Osteoblast (primary cell): ENCODE measurements around the gene STAU1. TPM values are rescaled to one million over a fixed set of nuclear protein-coding genes. Genes with fewer than 3 reads are reported as not detected.

Source experiments
- DNase-seq: peaks from one replicate; pipeline ENCODE4 v3.0.0; 2011; ENCODE audit warnings: low spot score, mixed read lengths; ENCODE audit not compliant: insufficient read length; ENCODE audit errors: missing footprints
- H2AFZ ChIP-seq: 2 replicates; pipeline ENCODE4 v1.6.0; 2011; ENCODE audit warnings: mild to moderate bottlenecking, low read length
- H3K27ac ChIP-seq: 2 replicates; pipeline ENCODE4 v1.5.1; 2011; ENCODE audit warnings: mild to moderate bottlenecking, low read depth, low read length, moderate library complexity
- H3K27me3 ChIP-seq: 2 replicates; pipeline ENCODE4 v1.6.0; 2012; ENCODE audit warnings: mild to moderate bottlenecking, control low read depth, inconsistent platforms, low read length, moderate library complexity; ENCODE audit not compliant: insufficient read depth
- H3K36me3 ChIP-seq: 2 replicates; pipeline ENCODE4 v1.5.1; 2011; ENCODE audit warnings: mild to moderate bottlenecking, low read length, control low read depth, moderate library complexity; ENCODE audit not compliant: insufficient read depth
- H3K4me1 ChIP-seq: 2 replicates; pipeline ENCODE4 v1.5.1; 2011; ENCODE audit warnings: mild to moderate bottlenecking, low read length, control low read depth, moderate library complexity; ENCODE audit not compliant: insufficient read depth
- H3K4me2 ChIP-seq: 2 replicates; pipeline ENCODE4 v1.6.0; 2011; ENCODE audit warnings: mild to moderate bottlenecking, low read length; ENCODE audit not compliant: insufficient read depth
- H3K4me3 ChIP-seq: fragments of 200-600 bp; sonication (generic); 3 replicates; pipeline ENCODE4 v1.5.1; 2012; ENCODE audit warnings: mild to moderate bottlenecking, low read length, inconsistent platforms; ENCODE audit not compliant: insufficient read depth
- H3K79me2 ChIP-seq: 2 replicates; pipeline ENCODE4 v1.6.0; 2012; ENCODE audit warnings: mild to moderate bottlenecking, low read length, control low read depth, inconsistent platforms; ENCODE audit not compliant: insufficient read depth
- H3K9me3 ChIP-seq: 2 replicates; pipeline ENCODE4 v1.5.1; 2011; ENCODE audit warnings: low read depth, low read length, control low read depth
- H4K20me1 ChIP-seq: 2 replicates; pipeline ENCODE4 v1.6.0; 2012; ENCODE audit warnings: mild to moderate bottlenecking, low read length, control low read depth; ENCODE audit not compliant: insufficient read depth
- total RNA-seq: library from RNA; depleted of rRNA; stranded (reverse); fragments of >200 nt; gene quantifications from 2 replicates; pipeline ENCODE4 v1.2.3, GENCODE V29; 2012
- TF ChIP-seq, protein P1 (sequence below): IDR thresholded peaks from 2 replicates; pipeline ENCODE4 v1.5.1; 2011; ENCODE audit warnings: mild to moderate bottlenecking, low read depth, low read length, moderate library complexity; ENCODE audit errors: extremely low read depth

The STAU1 gene
- total RNA-seq, 1 donor = 64.8 TPM

DNA sequence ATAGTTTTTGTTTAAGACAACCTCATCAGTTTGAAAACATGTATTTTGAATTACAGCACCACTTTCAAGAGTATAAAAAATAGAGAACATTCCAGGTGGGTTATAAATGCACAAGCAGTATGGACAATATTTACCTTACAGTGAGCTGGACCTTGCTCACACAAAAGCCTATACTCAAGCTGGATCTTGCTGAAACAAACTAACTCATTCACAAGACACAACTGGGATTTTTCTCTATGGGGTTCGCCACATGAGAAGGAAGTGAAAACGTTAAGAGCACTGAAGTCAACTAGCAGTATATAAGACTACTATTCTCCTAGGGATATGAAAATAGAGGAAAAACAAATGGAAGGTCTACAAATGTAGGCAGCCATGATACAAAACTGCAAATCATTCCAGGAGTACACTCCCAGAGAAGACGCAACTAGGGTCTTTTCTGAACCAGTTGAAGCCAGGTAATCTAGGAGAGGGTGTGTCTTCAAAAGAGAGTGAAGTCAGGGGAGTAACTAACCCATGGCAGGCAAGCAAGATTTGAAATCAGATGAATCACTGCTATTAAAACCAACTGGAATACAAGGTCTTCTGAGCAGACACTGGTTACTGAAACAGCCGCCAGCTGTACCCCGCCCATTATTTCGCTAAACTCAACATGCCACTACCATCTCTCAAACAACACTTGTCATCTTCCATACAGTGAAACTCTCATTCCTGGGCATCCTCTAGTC, 26.5 kb downstream of the STAU1 start:
- H4K20me1 ChIP-seq = peaks cover 18% of the 10 kb centered on the region
- H3K27ac ChIP-seq = no peak overlapping the region
- H3K4me2 ChIP-seq = no peak overlapping the region
- no peak overlapping the region for H3K4me3 ChIP-seq
- H3K36me3 ChIP-seq = peaks cover 12% of the 10 kb centered on the region
- TF ChIP-seq, protein P1, sequence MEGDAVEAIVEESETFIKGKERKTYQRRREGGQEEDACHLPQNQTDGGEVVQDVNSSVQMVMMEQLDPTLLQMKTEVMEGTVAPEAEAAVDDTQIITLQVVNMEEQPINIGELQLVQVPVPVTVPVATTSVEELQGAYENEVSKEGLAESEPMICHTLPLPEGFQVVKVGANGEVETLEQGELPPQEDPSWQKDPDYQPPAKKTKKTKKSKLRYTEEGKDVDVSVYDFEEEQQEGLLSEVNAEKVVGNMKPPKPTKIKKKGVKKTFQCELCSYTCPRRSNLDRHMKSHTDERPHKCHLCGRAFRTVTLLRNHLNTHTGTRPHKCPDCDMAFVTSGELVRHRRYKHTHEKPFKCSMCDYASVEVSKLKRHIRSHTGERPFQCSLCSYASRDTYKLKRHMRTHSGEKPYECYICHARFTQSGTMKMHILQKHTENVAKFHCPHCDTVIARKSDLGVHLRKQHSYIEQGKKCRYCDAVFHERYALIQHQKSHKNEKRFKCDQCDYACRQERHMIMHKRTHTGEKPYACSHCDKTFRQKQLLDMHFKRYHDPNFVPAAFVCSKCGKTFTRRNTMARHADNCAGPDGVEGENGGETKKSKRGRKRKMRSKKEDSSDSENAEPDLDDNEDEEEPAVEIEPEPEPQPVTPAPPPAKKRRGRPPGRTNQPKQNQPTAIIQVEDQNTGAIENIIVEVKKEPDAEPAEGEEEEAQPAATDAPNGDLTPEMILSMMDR = no peak
- no peak overlapping the region for H2AFZ ChIP-seq
- H3K27me3 ChIP-seq = no peaks in the 10 kb centered on the region
- peaks cover 78% of the 10 kb centered on the region for H3K79me2 ChIP-seq
- DNase-seq = no peak
- H3K4me1 ChIP-seq = no peaks in the 10 kb centered on the region
- no peaks in the 10 kb centered on the region for H3K9me3 ChIP-seq

DNA sequence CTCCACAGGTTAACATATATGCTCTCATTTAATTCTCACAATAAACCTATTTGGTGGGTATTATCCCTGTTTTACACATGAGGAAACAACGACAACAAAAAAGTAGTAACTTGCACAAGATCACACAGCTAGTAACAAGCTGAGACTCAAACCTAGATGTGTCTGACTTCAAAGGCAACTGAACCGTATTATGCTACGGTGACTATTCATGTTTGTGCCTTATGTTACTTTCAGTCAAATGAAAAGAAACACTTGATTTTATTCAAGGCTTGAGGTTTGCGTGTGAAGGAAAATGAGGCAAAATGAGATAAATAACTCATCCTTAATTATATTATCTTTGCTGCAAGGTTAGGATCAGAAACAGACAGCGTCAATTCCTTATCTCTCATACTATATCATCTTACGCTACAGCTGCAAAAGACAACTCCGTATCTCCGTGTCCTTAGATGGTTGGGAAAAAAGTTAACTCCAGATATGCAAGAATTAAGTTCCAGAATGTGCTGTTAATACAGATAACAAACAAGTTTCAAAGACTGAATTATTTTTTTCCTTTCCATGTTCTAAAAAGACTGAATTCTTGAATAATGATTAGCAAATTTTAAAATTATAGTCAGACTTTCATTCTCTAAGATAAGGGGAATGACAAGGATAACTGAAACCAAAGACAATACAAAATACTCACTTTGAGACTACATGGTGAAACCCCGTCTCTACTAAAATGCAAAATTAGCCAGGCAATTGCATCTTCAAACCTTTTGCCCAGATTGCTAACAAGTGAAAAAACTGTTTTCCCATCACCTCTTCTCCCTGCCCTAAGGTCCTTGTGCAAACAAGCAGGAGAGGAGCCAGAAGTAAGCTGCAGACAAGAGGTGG, 27.8 kb downstream of the STAU1 start:
- Histone ChIP-seq H3K4me1 (no peaks in the 10 kb centered on the region), H3K36me3 (peaks cover 8% of the 10 kb centered on the region), H3K79me2 (peaks cover 75% of the 10 kb centered on the region), H3K4me2 (no peak overlapping the region), H3K27me3 (no peaks in the 10 kb centered on the region), H4K20me1 (peaks cover 18% of the 10 kb centered on the region), H2AFZ (no peak overlapping the region), H3K4me3 (no peak overlapping the region), H3K9me3 (no peaks in the 10 kb centered on the region), H3K27ac (no peak overlapping the region)
- no peak for DNase-seq
- TF ChIP-seq, protein P1 = no peak

DNA sequence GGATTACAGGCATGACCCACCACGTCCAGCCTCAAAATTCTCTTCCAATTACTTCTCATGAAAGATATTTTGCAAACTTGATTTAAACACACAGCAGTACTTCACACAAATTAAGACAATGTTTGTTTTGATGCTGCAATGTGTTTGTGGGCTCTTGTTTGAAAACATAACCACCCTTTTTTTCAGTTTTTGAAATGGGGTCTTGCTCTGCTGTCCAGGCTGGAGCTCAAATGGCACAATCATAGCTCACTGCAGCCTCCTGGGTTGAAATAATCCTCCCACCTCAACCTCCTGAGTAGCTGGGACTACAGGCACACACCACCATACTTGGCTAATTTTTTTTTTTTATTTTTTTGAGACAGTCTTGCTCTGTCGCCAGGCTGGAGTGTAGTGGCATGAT, 31.0 kb downstream of the STAU1 start:
- no peak for DNase-seq
- Histone ChIP-seq H2AFZ (no peak overlapping the region), H3K36me3 (peaks cover 16% of the 10 kb centered on the region), H4K20me1 (peaks cover 20% of the 10 kb centered on the region), H3K9me3 (no peaks in the 10 kb centered on the region), H3K4me2 (no peak overlapping the region), H3K4me3 (no peak overlapping the region), H3K79me2 (peaks cover 64% of the 10 kb centered on the region), H3K27ac (no peak overlapping the region), H3K4me1 (no peaks in the 10 kb centered on the region), H3K27me3 (no peaks in the 10 kb centered on the region)
- TF ChIP-seq, protein P1 = no peak

DNA sequence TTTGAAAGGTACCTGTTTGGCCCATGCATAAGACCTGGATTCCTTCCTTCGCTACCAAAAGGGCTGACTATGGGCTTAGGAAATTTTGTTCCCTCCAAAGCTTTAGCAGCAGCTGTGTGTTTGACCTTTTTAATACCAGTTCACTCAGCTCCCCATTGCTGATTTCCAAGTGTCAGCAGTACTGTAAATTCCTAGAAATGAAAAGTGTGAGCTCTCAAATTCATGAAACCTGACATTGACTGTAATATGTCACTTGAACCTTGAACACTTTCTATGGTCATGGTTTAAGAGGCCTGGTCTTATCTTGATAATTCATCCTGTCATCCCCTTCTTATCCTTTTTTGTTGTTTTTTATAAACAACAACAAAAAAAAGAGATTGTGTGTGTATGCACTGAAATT, 31.7 kb downstream of the STAU1 start:
- DNase-seq = no peak
- Histone ChIP-seq H3K4me2 (no peak overlapping the region), H3K27ac (no peak overlapping the region), H4K20me1 (peaks cover 15% of the 10 kb centered on the region), H3K79me2 (peaks cover 58% of the 10 kb centered on the region), H3K4me3 (no peak overlapping the region), H3K9me3 (no peaks in the 10 kb centered on the region), H3K36me3 (peaks cover 18% of the 10 kb centered on the region), H3K4me1 (no peaks in the 10 kb centered on the region), H2AFZ (no peak overlapping the region), H3K27me3 (no peaks in the 10 kb centered on the region)
- TF ChIP-seq, protein P1 = no peak
